ENCODE data around the gene AOX1. TPM values are rescaled to one million over a fixed set of nuclear protein-coding genes. Genes with fewer than 3 reads are reported as not detected.

The AOX1 gene
- total and polyA plus RNA-seq, 2 experiments from 2014 or later: 1.4 to 5.0 TPM

DNA sequence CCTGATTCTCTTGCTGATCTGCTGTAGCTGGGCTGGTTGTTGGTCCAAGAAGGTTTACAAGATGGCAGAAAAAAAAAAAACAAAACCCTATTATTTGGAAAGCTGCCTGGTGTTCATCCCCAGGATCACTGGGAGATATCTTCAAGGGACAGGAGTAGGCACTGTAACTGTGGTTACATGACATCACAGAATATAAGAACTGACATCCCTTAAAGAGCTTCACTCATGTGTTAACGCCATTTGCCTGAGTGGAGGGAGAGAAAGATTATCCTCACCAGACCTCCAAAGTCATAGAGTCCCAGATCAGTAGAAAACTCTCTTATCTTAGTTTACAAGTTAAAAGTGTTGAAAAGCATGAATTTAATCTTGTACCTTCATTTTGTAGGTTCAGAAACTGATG is 130.6 kb downstream of the AOX1 start:
- Mint-ChIP-seq H3K4me3 (no peak overlapping the region), H3K9me3 (no peaks in the 10 kb centered on the region), H3K27ac (no peak overlapping the region), H3K27me3 (ENCODE audit: insufficient read depth, low read depth, poor library complexity) (peaks cover 10% of the 10 kb centered on the region), H3K4me1 (peaks cover 9% of the 10 kb centered on the region), H3K36me3 (ENCODE audit: low read depth) (no peaks in the 10 kb centered on the region)
- no peaks in the 10 kb centered on the region for H4K20me1 ChIP-seq (replicated peaks; ENCODE audit: insufficient read depth)
- no peaks in the 10 kb centered on the region for H3F3A ChIP-seq (replicated peaks; ENCODE audit: low read depth)
- H3K36me3 ChIP-seq (ENCODE audit: insufficient read depth): no peaks in the 10 kb centered on the region
- peaks cover 3% of the 10 kb centered on the region; the same call in 1 of the 2 replicates for H3K4me1 ChIP-seq (ENCODE audit: insufficient read depth)
- H3K27me3 ChIP-seq (ENCODE audit: insufficient read depth): no peaks in the 10 kb centered on the region
- ATAC-seq: no peak
- no peak overlapping the region for H3K4me3 ChIP-seq
- H3K79me2 ChIP-seq (replicated peaks; ENCODE audit: insufficient read depth): no peaks in the 10 kb centered on the region
- TF ChIP-seq EZH2 (IDR thresholded peaks at IDR 0.05; ENCODE audit: low read depth, unreplicated experiment) (no peak), POLR2AphosphoS5 (IDR thresholded peaks at IDR 0.05; ENCODE audit: low read depth) (no peak), JUNB (IDR thresholded peaks at IDR 0.05; ENCODE audit: unreplicated experiment) (no peak), STAT1 (IDR thresholded peaks at IDR 0.05; ENCODE audit: unreplicated experiment) (no peak), ZNF114 (CRISPR knock-in tag; IDR thresholded peaks at IDR 0.05) (no peak)
- TF ChIP-seq, protein P1, sequence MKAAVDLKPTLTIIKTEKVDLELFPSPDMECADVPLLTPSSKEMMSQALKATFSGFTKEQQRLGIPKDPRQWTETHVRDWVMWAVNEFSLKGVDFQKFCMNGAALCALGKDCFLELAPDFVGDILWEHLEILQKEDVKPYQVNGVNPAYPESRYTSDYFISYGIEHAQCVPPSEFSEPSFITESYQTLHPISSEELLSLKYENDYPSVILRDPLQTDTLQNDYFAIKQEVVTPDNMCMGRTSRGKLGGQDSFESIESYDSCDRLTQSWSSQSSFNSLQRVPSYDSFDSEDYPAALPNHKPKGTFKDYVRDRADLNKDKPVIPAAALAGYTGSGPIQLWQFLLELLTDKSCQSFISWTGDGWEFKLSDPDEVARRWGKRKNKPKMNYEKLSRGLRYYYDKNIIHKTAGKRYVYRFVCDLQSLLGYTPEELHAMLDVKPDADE (IDR thresholded peaks at IDR 0.05): no peak
- TF ChIP-seq, protein P2, sequence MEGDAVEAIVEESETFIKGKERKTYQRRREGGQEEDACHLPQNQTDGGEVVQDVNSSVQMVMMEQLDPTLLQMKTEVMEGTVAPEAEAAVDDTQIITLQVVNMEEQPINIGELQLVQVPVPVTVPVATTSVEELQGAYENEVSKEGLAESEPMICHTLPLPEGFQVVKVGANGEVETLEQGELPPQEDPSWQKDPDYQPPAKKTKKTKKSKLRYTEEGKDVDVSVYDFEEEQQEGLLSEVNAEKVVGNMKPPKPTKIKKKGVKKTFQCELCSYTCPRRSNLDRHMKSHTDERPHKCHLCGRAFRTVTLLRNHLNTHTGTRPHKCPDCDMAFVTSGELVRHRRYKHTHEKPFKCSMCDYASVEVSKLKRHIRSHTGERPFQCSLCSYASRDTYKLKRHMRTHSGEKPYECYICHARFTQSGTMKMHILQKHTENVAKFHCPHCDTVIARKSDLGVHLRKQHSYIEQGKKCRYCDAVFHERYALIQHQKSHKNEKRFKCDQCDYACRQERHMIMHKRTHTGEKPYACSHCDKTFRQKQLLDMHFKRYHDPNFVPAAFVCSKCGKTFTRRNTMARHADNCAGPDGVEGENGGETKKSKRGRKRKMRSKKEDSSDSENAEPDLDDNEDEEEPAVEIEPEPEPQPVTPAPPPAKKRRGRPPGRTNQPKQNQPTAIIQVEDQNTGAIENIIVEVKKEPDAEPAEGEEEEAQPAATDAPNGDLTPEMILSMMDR (conservative IDR thresholded peaks at IDR 0.05; ENCODE audit: low read depth in 2 of 2): no peak
- no peak overlapping the region for H3K27ac ChIP-seq (ENCODE audit: low read depth)
- DNase-seq (ENCODE audit: low spot score): no peak
- H2AFZ ChIP-seq: no peak overlapping the region
- no peak overlapping the region for H3K4me2 ChIP-seq
- no peaks in the 10 kb centered on the region for H3K9me2 ChIP-seq (ENCODE audit: insufficient read depth)

Other genes starting within 250 kb of the AOX1 start
- gene KCTD18, start 75.9 kb upstream of the AOX1 start, total RNA-seq (2014; rRNA removed; shearing (Covaris generic)): 2.0 and 4.7 TPM in 2 replicates
- 2.0 and 3.3 TPM in 2 replicates for gene KCTD18, start 75.9 kb upstream of the AOX1 start, polyA plus RNA-seq (2016; fragmentation: Nextera tagmentation; extraction: Ambion mirVana)
- gene SGO2, start 59.8 kb upstream of the AOX1 start, total RNA-seq (2014; rRNA removed; shearing (Covaris generic)): 32.6 and 40.4 TPM in 2 replicates
- gene SGO2, start 59.8 kb upstream of the AOX1 start, polyA plus RNA-seq (2016; fragmentation: Nextera tagmentation; extraction: Ambion mirVana): 36.5 and 47.7 TPM in 2 replicates
- 265 and 323 TPM in 2 replicates for gene BZW1, start 225.9 kb downstream of the AOX1 start, total RNA-seq (2014; rRNA removed; shearing (Covaris generic))
- 105 and 118 TPM in 2 replicates for gene BZW1, start 225.9 kb downstream of the AOX1 start, polyA plus RNA-seq (2016; fragmentation: Nextera tagmentation; extraction: Ambion mirVana)

Measured in GM23338 (cell line).